H1 (cell line): ENCODE data around the gene MEF2A. TPM values are rescaled to one million over a fixed set of nuclear protein-coding genes. Genes with fewer than 3 reads are reported as not detected.

ENCODE experiments used
- BRCA1 ChIP-seq: IDR thresholded peaks from 2 replicates; pipeline ENCODE4 v1.6.1; 2012; ENCODE audit warnings: low read depth, low read length, improper control_type of control experiment
- JUND ChIP-seq: IDR thresholded peaks from 2 replicates; pipeline ENCODE4 v1.6.1; 2011; ENCODE audit warnings: mild to moderate bottlenecking, improper control_type of control experiment, low read length
- RAD21 ChIP-seq, 2 experiments: IDR thresholded peaks in 1 of 2; conservative IDR thresholded peaks in 1 of 2; 2 replicates each; pipeline ENCODE4 v1.6.1; 2011; ENCODE audit warnings: low read depth in 2 of 2, low read length in 2 of 2, improper control_type of control experiment in 1 of 2, inconsistent platforms in 1 of 2, mild to moderate bottlenecking in 1 of 2, moderate library complexity in 1 of 2
- RBBP5 ChIP-seq: IDR thresholded peaks from 2 replicates; pipeline ENCODE4 v1.7.1; 2012; ENCODE audit warnings: low read depth, mild to moderate bottlenecking, inconsistent platforms, low read length, moderate library complexity, borderline replicate concordance
- polyA plus RNA-seq, 7 experiments: library from polyadenylated mRNA; depleted of rRNA in 3 of 7; stranded (reverse) in 5 of 7; unstranded in 2 of 7; fragments of >200 nt in 5 of 7; fragments of 200-250 nt in 2 of 7; gene quantifications; 1 replicate in 5 of 7; 2 replicates in 1 of 7; 4 replicates in 1 of 7; pipeline versions ENCODE4 v1.2.1 to v1.2.3, GENCODE V29; 2011 to 2013; ENCODE audit warnings: missing spikeins in 2 of 7, mixed read lengths in 2 of 7
- total RNA-seq: library from RNA; stranded (reverse); fragmentation: NEBNext Ultra II Directional; extraction: Animal tissue kit (Norgen Biotek cat#: 25700); gene quantifications from 2 replicates; pipeline ENCODE4 v1.2.1, GENCODE V29; 2021
- TF ChIP-seq, protein P1 (sequence below), 3 experiments: IDR thresholded peaks; 1 replicate in 2 of 3; 2 replicates in 1 of 3; pipeline versions ENCODE4 v1.5.1 to v1.6.1; 2011; ENCODE audit warnings: low read length in 3 of 3, mild to moderate bottlenecking in 3 of 3, inconsistent platforms in 2 of 3, low read depth in 1 of 3, moderate library complexity in 1 of 3; ENCODE audit not compliant: insufficient read depth in 1 of 3; ENCODE audit errors: control extremely low read depth in 1 of 3

The MEF2A gene
- total and polyA plus RNA-seq, 2 of the 8 experiments (the other 6 are each of a cell fraction or from before 2014, with no cell fraction given): 15.6 to 22.5 TPM

DNA sequence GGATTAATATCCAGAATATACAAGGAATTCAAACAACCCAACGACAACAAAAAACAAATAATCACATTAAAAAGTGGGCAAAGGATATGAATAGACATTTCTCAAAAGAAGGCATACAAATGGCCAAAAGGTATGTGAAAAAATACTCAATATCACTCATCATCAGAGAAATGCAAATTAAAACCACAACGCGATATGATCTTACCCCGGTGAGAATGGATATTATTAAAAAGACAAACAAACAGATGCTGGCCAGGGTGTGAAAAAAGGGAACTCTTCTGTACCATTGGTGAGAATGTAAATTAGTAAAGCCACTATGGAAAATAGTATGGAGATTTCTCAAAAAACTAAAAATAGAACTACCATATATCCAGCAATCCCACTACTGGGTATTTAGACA, 43.5 kb upstream of the MEF2A start (continued):
- TF ChIP-seq RAD21 (IDR thresholded peaks at IDR 0.05 in 1 of 2, conservative IDR thresholded peaks at IDR 0.05 in 1 of 2; ENCODE audit: low read depth in 2 of 2, low read length in 2 of 2) (no peak), JUND (no peak), BRCA1 (no peak), RBBP5 (no peak)
- TF ChIP-seq, protein P1, sequence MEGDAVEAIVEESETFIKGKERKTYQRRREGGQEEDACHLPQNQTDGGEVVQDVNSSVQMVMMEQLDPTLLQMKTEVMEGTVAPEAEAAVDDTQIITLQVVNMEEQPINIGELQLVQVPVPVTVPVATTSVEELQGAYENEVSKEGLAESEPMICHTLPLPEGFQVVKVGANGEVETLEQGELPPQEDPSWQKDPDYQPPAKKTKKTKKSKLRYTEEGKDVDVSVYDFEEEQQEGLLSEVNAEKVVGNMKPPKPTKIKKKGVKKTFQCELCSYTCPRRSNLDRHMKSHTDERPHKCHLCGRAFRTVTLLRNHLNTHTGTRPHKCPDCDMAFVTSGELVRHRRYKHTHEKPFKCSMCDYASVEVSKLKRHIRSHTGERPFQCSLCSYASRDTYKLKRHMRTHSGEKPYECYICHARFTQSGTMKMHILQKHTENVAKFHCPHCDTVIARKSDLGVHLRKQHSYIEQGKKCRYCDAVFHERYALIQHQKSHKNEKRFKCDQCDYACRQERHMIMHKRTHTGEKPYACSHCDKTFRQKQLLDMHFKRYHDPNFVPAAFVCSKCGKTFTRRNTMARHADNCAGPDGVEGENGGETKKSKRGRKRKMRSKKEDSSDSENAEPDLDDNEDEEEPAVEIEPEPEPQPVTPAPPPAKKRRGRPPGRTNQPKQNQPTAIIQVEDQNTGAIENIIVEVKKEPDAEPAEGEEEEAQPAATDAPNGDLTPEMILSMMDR (IDR thresholded peaks at IDR 0.05; ENCODE audit: control extremely low read depth in 1 of 3, insufficient read depth in 1 of 3, low read depth in 1 of 3, low read length in 3 of 3): no peak
- TF ChIP-seq, all 59 proteins: peak for 0
